Lung (tissue), 12 donors: ENCODE data around the gene RBM20. TPM values are rescaled to one million over a fixed set of nuclear protein-coding genes. Genes with fewer than 3 reads are reported as not detected.

Source experiments
- ATAC-seq: fragments of 200-7000 bp; cut with Tn5 transposase; one replicate; pipeline ENCODE4 v1.9.1; 2020; ENCODE audit warnings: moderate number of reproducible peaks; ENCODE audit not compliant: insufficient read depth, low FRiP score
- DNase-seq, 3 donors: peaks; one replicate each; pipeline ENCODE4 v3.0.0-alpha.2; 2013 to 2017
- H3K27ac ChIP-seq, 2 donors: one replicate each; pipeline ENCODE4 v1.5.1; 2013; ENCODE audit warnings: mild to moderate bottlenecking in 2 of 2, moderate library complexity in 2 of 2, control low read depth in 1 of 2, inconsistent platforms in 1 of 2, low read depth in 1 of 2, low read length in 1 of 2
- H3K27me3 ChIP-seq, 3 donors: one replicate each; pipeline ENCODE4 v1.5.1; 2013; ENCODE audit warnings: low read length in 2 of 3; ENCODE audit not compliant: control insufficient read depth in 3 of 3, insufficient read depth in 3 of 3
- H3K36me3 ChIP-seq, 4 donors: one replicate each; pipeline ENCODE4 v1.5.1; 2013; ENCODE audit warnings: low read length in 4 of 4, mild to moderate bottlenecking in 1 of 4, moderate library complexity in 1 of 4; ENCODE audit not compliant: control insufficient read depth in 4 of 4, insufficient read depth in 4 of 4
- H3K4me1 ChIP-seq, 5 donors: one replicate each; pipeline ENCODE4 v1.5.1; 2013; ENCODE audit warnings: low read length in 5 of 5, mild to moderate bottlenecking in 2 of 5, moderate library complexity in 1 of 5; ENCODE audit not compliant: control insufficient read depth in 5 of 5, insufficient read depth in 5 of 5
- H3K4me3 ChIP-seq: one replicate; pipeline ENCODE4 v1.5.1; 2013; ENCODE audit warnings: mild to moderate bottlenecking, control low read depth, moderate library complexity
- H3K9ac ChIP-seq, 2 donors: one replicate each; pipeline ENCODE4 v1.5.1; 2013; ENCODE audit warnings: low read length in 2 of 2, control low read depth in 1 of 2; ENCODE audit not compliant: insufficient read depth in 1 of 2
- H3K9me3 ChIP-seq, 4 donors: one replicate each; pipeline ENCODE4 v1.5.1; 2013; ENCODE audit warnings: low read length in 3 of 4, mild to moderate bottlenecking in 1 of 4, moderate library complexity in 1 of 4; ENCODE audit not compliant: control insufficient read depth in 4 of 4, insufficient read depth in 3 of 4
- WGBS, 2 donors: extraction: QIAGEN DNeasy Blood & Tissue Kit; methylation state at CpG; one replicate each; pipeline ENCODE4 v1.1.7; 2013; 5-methylcytosine and 5-hydroxymethylcytosine counted together
- polyA plus RNA-seq, 2 donors: library from polyadenylated mRNA; stranded (reverse); fragments of 200-250 nt; gene quantifications; one replicate each; pipeline ENCODE4 v1.2.1, GENCODE V29; 2013
- total RNA-seq, 2 donors: library from RNA; depleted of rRNA in 1 of 2; stranded (reverse); fragments of >200 nt in 1 of 2; gene quantifications; one replicate each; pipeline ENCODE4 v1.2.1, GENCODE V29; 2014 to 2021
- TF ChIP-seq, protein P1 (sequence below): IDR thresholded peaks from 2 replicates; pipeline ENCODE4 v1.5.1; 2012; ENCODE audit warnings: mild to moderate bottlenecking; ENCODE audit errors: control extremely low read depth, extremely low read depth
- donor health status: control.
- donor health status: control.
- donor health status: Bipolar disorder and iron deficiency.
- donor health status: healthy.
- donor health status: DM: yes; HTN: yes; CAD: no.

RBM20 gene
- total and polyA plus RNA-seq, 4 donors: 0.25 to 3.3 (median 0.66) TPM

- 76% methylated on average over 6 of the region's 6 CpGs for WGBS, 2 donors
- peak overlapping the region in 1 of 2 donors; percentile 73 for H3K27ac ChIP-seq
- no peak overlapping the region for H3K9ac ChIP-seq
- DNase-seq: no peak
- no peaks in the 10 kb centered on the region for H3K36me3 ChIP-seq
- TF ChIP-seq, protein P1, sequence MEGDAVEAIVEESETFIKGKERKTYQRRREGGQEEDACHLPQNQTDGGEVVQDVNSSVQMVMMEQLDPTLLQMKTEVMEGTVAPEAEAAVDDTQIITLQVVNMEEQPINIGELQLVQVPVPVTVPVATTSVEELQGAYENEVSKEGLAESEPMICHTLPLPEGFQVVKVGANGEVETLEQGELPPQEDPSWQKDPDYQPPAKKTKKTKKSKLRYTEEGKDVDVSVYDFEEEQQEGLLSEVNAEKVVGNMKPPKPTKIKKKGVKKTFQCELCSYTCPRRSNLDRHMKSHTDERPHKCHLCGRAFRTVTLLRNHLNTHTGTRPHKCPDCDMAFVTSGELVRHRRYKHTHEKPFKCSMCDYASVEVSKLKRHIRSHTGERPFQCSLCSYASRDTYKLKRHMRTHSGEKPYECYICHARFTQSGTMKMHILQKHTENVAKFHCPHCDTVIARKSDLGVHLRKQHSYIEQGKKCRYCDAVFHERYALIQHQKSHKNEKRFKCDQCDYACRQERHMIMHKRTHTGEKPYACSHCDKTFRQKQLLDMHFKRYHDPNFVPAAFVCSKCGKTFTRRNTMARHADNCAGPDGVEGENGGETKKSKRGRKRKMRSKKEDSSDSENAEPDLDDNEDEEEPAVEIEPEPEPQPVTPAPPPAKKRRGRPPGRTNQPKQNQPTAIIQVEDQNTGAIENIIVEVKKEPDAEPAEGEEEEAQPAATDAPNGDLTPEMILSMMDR: no peak
- H3K27me3 ChIP-seq: no peaks in the 10 kb centered on the region
- no peaks in the 10 kb centered on the region for H3K9me3 ChIP-seq
- ATAC-seq: no peak
- H3K4me3 ChIP-seq: no peak overlapping the region
- peaks cover 0 to 25% (median 2%) of the 10 kb centered on the region in 5 donors for H3K4me1 ChIP-seq
Measured at GRCh38 chr10:110755781-110756180, 111.6 kb downstream of the RBM20 start.

- H3K4me3 ChIP-seq: no peak overlapping the region
- ATAC-seq: no peak
- H3K9ac ChIP-seq: no peak overlapping the region
- peak overlapping the region in 1 of 2 donors; percentile 73 for H3K27ac ChIP-seq
- H3K27me3 ChIP-seq: no peaks in the 10 kb centered on the region
- H3K36me3 ChIP-seq: no peaks in the 10 kb centered on the region
- DNase-seq: peak in 2 of 3 donors; percentile 56 to 73
- TF ChIP-seq, protein P1: no peak
- H3K9me3 ChIP-seq: no peaks in the 10 kb centered on the region
- H3K4me1 ChIP-seq: peaks cover 0 to 25% (median 2%) of the 10 kb centered on the region in 5 donors
Measured at GRCh38 chr10:110756876-110757275, 112.7 kb downstream of the RBM20 start.

DNA sequence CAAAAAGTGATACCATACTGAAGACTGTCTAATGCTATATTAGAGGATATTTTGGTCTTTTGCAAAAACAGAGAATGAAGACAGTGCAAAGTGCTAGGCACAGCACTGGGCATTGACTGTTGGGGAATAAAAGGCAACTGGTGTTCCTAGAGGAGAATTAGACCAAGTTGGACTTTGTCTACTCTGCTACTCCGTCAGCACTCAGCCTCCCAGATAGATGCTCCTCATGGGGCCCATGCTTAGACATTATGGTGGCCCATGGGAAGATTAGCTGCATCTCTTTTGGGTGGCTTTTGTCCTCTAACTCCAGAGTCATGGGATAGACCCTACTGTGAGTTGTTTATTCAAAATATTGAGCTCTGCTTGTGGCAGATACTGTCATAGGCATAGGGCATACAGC is 113.5 kb downstream of the RBM20 start:
- TF ChIP-seq, protein P1: no peak
- no peak for ATAC-seq
- H3K4me1 ChIP-seq: peaks cover 0 to 31% (median 2%) of the 10 kb centered on the region in 5 donors
- H3K27ac ChIP-seq: peak overlapping the region in 1 of 2 donors; percentile 85
- no peak for DNase-seq
- no peak overlapping the region for H3K4me3 ChIP-seq
- no peaks in the 10 kb centered on the region for H3K9me3 ChIP-seq
- no peaks in the 10 kb centered on the region for H3K36me3 ChIP-seq
- H3K27me3 ChIP-seq: no peaks in the 10 kb centered on the region
- no peak overlapping the region for H3K9ac ChIP-seq
- WGBS, 2 donors: 95 to 96% methylated on average over 1 of the region's 1 CpG

GRCh38 chr10:110758128-110758765 is 114.1 kb downstream of the RBM20 start:
- no peak overlapping the region for H3K9ac ChIP-seq
- TF ChIP-seq, protein P1: no peak
- H3K27me3 ChIP-seq: no peaks in the 10 kb centered on the region
- peak overlapping the region in 1 of 2 donors; percentile 85 for H3K27ac ChIP-seq
- no peaks in the 10 kb centered on the region for H3K9me3 ChIP-seq
- H3K36me3 ChIP-seq: no peaks in the 10 kb centered on the region
- 96 to 97% methylated on average over 8 of the region's 8 CpGs for WGBS, 2 donors
- H3K4me3 ChIP-seq: no peak overlapping the region
- H3K4me1 ChIP-seq: peaks cover 0 to 32% (median 2%) of the 10 kb centered on the region in 5 donors
- ATAC-seq (no peak), DNase-seq (no peak)
